Activated B cell treated with CpG ODN at 0.5 μM for 24 hours (primary cell): ENCODE data around the gene MAPK13. TPM values are rescaled to one million over a fixed set of nuclear protein-coding genes. Genes with fewer than 3 reads are reported as not detected.

Source experiments
- ATAC-seq: fragments of 200-7000 bp; cut with Tn5 transposase; one replicate; pipeline ENCODE4 v1.10.0; 2021; ENCODE audit warnings: low read depth, mild to moderate bottlenecking, moderate library complexity
- CTCF ChIA-PET: fragments of 350-600 bp; sonication (Branson Sonifier 250); formaldehyde crosslinking; loops from one replicate; lab custom pipeline; 2021; ENCODE audit warnings: antibody characterized with exemption; lab: Charles Lee
- POLR2A ChIA-PET: fragments of 350-600 bp; sonication (Branson Sonifier 250); formaldehyde crosslinking; loops from one replicate; lab custom pipeline; 2021; ENCODE audit warnings: antibody characterized with exemption; lab: Charles Lee
- DNase-seq: peaks from one replicate; pipeline ENCODE4 v3.0.0; 2022
- H3K27ac Mint-ChIP-seq: one replicate; pipeline ENCODE4 v1.8.0; 2020; ENCODE audit warnings: mixed read lengths
- H3K27me3 Mint-ChIP-seq: one replicate; pipeline ENCODE4 v1.8.0; 2021; ENCODE audit warnings: mixed read lengths
- H3K36me3 Mint-ChIP-seq: one replicate; pipeline ENCODE4 v1.8.0; 2021; ENCODE audit warnings: low read depth, mixed read lengths
- H3K4me1 Mint-ChIP-seq: one replicate; pipeline ENCODE4 v1.8.0; 2021; ENCODE audit warnings: mixed read lengths
- H3K4me3 Mint-ChIP-seq: one replicate; pipeline ENCODE4 v1.8.0; 2020; ENCODE audit warnings: mild to moderate bottlenecking, mixed read lengths
- H3K9me3 Mint-ChIP-seq: one replicate; pipeline ENCODE4 v1.8.0; 2020; ENCODE audit warnings: mixed read lengths
- CTCF ChIP-seq: fragments of 200-600 bp; IDR thresholded peaks from one replicate; pipeline ENCODE4 v1.8.0; 2022; ENCODE audit warnings: antibody characterized with exemption, mild to moderate bottlenecking
- intact Hi-C: fragments of 100-400 bp; cut with micrococcal nuclease; formaldehyde crosslinking; loops from one replicate; pipeline ENCODE4 v1.15.1; 2024
- total RNA-seq: library from RNA; stranded (reverse); gene quantifications from 2 replicates; pipeline ENCODE4 v1.2.3, GENCODE V29; 2022

The MAPK13 gene
- total RNA-seq, 1 donor from 2014 or later = 22.7 TPM

- no peak for ATAC-seq
- no peaks in the 10 kb centered on the region for H3K4me1 Mint-ChIP-seq
- H3K9me3 Mint-ChIP-seq = peaks cover 17% of the 10 kb centered on the region
- H3K27me3 Mint-ChIP-seq = no peaks in the 10 kb centered on the region
- TF ChIP-seq CTCF = no peak
- no peak overlapping the region for H3K27ac Mint-ChIP-seq
- CTCF ChIA-PET = no interaction called here
- H3K36me3 Mint-ChIP-seq = peaks cover 13% of the 10 kb centered on the region
- no peak for DNase-seq
- intact Hi-C loops = no loop called here
- H3K4me3 Mint-ChIP-seq = no peak overlapping the region
- POLR2A ChIA-PET = no interaction called here
These were observed 25.3 kb downstream of the MAPK13 start for GRCh38 chr6:36155662-36156061.

GRCh38 chr6:36160147-36160760, 29.9 kb downstream of the MAPK13 start:
- Mint-ChIP-seq H3K4me3 (no peak overlapping the region), H3K4me1 (no peaks in the 10 kb centered on the region), H3K9me3 (peaks cover 16% of the 10 kb centered on the region), H3K36me3 (peaks cover 13% of the 10 kb centered on the region), H3K27me3 (no peaks in the 10 kb centered on the region), H3K27ac (no peak overlapping the region)
- TF ChIP-seq CTCF = no peak
- DNase-seq (no peak), ATAC-seq (no peak)
- CTCF ChIA-PET = no interaction called here
- intact Hi-C loops = no loop called here
- POLR2A ChIA-PET = no interaction called here

- no peaks in the 10 kb centered on the region for H3K36me3 Mint-ChIP-seq
These were observed 39.0 kb downstream of the MAPK13 start for GRCh38 chr6:36169023-36170007.

GRCh38 chr6:36170704-36171103, 40.4 kb downstream of the MAPK13 start:
- TF ChIP-seq CTCF = no peak
- intact Hi-C loops = no loop called here
- ChIA-PET POLR2A (interaction anchor here (0.7 kb wide), 2 partner anchors 332 to 504 kb away, joined by 3 to 4 read pairs; no protein-coding TSS in a partner anchor), CTCF (no interaction called here)
- Mint-ChIP-seq H3K4me1 (peaks cover 18% of the 10 kb centered on the region), H3K4me3 (no peak overlapping the region), H3K27me3 (no peaks in the 10 kb centered on the region), H3K36me3 (no peaks in the 10 kb centered on the region), H3K27ac (no peak overlapping the region), H3K9me3 (no peaks in the 10 kb centered on the region)
- DNase-seq (no peak), ATAC-seq (no peak)

More at GRCh38 chr6:36169023-36170007, 39.0 kb downstream of the MAPK13 start:
- Mint-ChIP-seq H3K27ac (peak overlapping the region; percentile 4), H3K4me3 (no peak overlapping the region), H3K9me3 (no peaks in the 10 kb centered on the region), H3K4me1 (peaks cover 18% of the 10 kb centered on the region), H3K27me3 (no peaks in the 10 kb centered on the region)
- ChIA-PET CTCF (no interaction called here), POLR2A (no interaction called here)
- ATAC-seq (no peak), DNase-seq (no peak)
- intact Hi-C loops = no loop called here
- TF ChIP-seq CTCF = no peak

- no peak overlapping the region for H3K4me3 Mint-ChIP-seq
- DNase-seq (no peak), ATAC-seq (no peak)
- POLR2A ChIA-PET = interaction anchor here (0.7 kb wide), 2 partner anchors 332 to 503 kb away, joined by 3 to 4 read pairs; no protein-coding TSS in a partner anchor
- peaks cover 18% of the 10 kb centered on the region for H3K4me1 Mint-ChIP-seq
- H3K27me3 Mint-ChIP-seq = no peaks in the 10 kb centered on the region
- no peaks in the 10 kb centered on the region for H3K36me3 Mint-ChIP-seq
- H3K27ac Mint-ChIP-seq = no peak overlapping the region
- CTCF ChIA-PET = no interaction called here
- intact Hi-C loops = no loop called here
- no peak for TF ChIP-seq CTCF
- H3K9me3 Mint-ChIP-seq = no peaks in the 10 kb centered on the region
These were observed 41.3 kb downstream of the MAPK13 start for GRCh38 chr6:36171573-36171972.
